CD4-positive, alpha-beta T cell treated with Interleukin-17A for 4 hours (primary cell): ENCODE data around the gene ARSB.

Source experiments
- DNase-seq: peaks from one replicate; pipeline ENCODE4 v3.0.0-alpha.2; 2020; ENCODE audit warnings: mixed read lengths

ARSB gene

GRCh38 chr5:78799266-78800017 is 185.7 kb downstream of the ARSB start:
- no peak for DNase-seq

GRCh38 chr5:78798673-78799029 is 186.5 kb downstream of the ARSB start:
- DNase-seq, result no peak

- DNase-seq, result no peak
Observed at GRCh38 chr5:78797936-78798672, 187.0 kb downstream of the ARSB start.

- DNase-seq, result no peak
Observed at GRCh38 chr5:78795757-78796156, 189.4 kb downstream of the ARSB start.

- DNase-seq, result no peak
Observed at GRCh38 chr5:78794693-78795215, 190.4 kb downstream of the ARSB start.

GRCh38 chr5:78793907-78794662 is 191.0 kb downstream of the ARSB start:
- no peak for DNase-seq

- no peak for DNase-seq
Observed at GRCh38 chr5:78792345-78793055, 192.6 kb downstream of the ARSB start.

- no peak for DNase-seq
Observed at GRCh38 chr5:78791501-78792100, 193.5 kb downstream of the ARSB start.

GRCh38 chr5:78787783-78788182 is 197.3 kb downstream of the ARSB start:
- DNase-seq, result no peak

- DNase-seq, result no peak
Observed at GRCh38 chr5:78785454-78785853, 199.7 kb downstream of the ARSB start.

GRCh38 chr5:78783434-78784130 is 201.5 kb downstream of the ARSB start:
- DNase-seq, result no peak

- DNase-seq, result no peak
Observed at GRCh38 chr5:78782728-78783127, 202.4 kb downstream of the ARSB start.

GRCh38 chr5:78781611-78782286 is 203.4 kb downstream of the ARSB start:
- DNase-seq, result no peak

- DNase-seq, result no peak
Observed at GRCh38 chr5:78779771-78780616, 205.1 kb downstream of the ARSB start.

- DNase-seq, result no peak
Observed at GRCh38 chr5:78779262-78779661, 205.8 kb downstream of the ARSB start.

GRCh38 chr5:78778538-78778937 is 206.6 kb downstream of the ARSB start:
- DNase-seq, result no peak

GRCh38 chr5:78777901-78778300 is 207.2 kb downstream of the ARSB start:
- no peak for DNase-seq

GRCh38 chr5:78776637-78777036 is 208.5 kb downstream of the ARSB start:
- no peak for DNase-seq

GRCh38 chr5:78773655-78774054 is 211.5 kb downstream of the ARSB start:
- DNase-seq, result no peak
